Measurements from ENCODE around the gene NCL.
"Not testable (repeated sequence)": the region's sequence is repeated elsewhere in the genome, so short reads cannot be mapped to it uniquely, and the experiment has no call there.

NCL gene

DNA sequence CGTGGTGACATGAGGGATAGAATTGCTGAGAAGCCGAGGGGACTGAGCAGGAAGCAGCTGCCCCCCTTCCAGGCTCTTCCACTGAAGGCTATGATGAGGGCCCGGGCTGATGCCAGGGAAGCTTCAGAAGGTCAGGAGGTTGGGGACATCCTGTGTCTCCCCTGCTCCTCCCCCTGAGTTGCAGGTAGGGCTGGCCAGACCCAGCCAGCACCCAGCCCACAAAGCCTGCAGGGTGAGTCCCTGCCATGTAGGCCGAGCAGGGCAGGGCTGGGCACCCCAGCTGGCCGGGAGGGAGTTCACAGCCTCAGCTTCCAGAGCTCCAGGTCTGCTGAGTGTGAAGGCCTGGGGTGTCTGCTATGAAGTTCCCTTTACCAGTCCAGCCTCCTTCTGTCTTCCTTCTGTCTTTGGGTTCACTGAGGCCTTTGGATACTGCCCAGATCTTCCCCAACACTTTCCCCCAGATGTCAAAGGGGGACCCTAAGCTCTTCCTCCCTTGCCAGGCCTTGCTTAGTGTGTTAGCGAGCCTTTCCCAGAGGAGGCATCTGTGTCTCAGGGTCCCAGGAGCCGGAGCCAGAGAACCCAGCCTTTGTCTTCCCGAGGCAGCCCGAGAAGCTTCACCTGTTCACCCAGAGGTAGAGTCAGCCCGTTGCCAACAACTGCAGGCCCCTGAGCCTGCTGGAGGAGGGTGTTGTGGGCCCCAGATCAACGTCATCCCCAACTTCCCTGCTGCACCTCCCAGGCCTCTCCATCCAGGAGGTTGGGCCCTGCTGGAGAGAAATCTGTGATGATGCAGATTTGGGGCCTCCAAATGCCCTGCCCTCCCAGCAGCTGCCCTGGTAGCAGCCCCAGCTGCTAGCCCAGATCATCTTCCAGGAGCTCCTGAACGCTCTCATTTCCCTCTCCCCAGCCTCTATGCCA is 3.6 kb upstream of the NCL start:
- no peak for DNase-seq

DNA sequence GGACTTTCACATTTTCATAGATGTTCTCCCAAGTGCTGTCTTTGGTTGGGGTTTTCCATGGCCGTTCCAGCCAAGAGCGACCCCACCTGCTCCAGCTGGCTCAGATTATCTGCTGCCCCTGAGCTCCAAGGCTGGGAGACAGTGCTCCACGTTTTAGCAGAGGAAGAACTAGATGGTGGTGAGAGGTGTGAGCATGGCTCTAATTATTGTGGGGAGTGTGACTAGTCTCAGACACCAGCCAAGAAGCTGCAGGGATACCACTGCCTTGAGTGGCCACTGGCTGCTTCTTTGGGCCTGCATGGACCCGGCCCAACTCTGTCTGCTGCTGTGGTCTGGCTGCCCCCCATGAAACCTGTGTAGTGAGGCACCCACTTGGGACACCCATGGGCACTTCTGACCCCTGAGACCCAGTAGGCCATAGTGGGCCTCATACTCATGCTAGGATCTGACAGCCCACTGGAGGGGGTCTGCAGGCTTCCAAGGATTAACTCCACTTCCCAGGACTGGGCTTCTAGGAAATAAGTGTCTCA is 2.8 kb upstream of the NCL start:
- DNase-seq, result no peak

DNA sequence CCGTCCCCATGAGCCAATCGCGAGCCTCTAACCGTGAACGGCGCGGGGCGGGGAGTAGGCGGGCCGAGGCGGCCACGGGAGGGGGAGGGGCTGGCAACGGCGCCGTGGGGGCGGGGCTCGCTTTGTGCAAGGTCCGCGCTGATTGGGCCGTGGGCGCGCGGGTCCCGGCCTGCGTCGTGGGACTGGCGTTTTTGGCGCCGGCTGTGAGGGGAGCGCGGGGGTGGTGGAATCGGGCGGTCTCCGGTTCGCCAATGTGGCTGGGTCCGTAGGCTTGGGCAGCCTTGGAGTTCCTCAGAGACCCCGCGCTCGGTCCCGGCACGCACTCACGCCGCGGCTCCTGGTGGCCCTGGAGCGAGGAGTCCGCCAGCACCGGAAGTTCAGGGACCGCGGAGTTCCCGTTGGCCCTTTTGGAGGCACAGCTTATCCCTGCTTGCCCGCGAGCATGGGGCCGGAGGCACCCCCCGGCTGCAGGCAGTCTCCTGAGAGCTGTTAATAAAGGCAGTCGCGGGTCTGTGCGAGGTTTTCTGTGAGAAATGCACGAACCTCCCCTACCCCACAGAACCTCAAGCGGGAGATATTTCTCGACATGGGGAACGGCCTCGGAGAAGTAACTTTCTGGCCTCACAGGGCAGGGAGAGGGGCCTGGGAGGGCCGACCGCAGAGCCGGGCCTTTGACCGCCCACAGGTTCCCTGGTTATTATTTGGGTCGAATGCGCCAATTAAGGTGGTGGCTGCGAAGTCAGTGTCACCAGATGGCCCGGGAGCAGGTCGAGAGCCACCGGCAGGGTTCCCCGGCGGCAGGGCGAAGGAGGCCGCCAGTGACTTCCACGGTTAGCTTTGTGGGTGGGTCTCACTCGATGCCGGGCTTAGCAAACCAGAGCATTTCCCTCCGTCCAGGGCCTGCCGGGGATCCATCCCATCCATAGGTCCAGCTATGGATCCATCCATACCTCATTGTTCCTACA is 574 bp upstream of the NCL start:
- DNase-seq, result no peak

DNA sequence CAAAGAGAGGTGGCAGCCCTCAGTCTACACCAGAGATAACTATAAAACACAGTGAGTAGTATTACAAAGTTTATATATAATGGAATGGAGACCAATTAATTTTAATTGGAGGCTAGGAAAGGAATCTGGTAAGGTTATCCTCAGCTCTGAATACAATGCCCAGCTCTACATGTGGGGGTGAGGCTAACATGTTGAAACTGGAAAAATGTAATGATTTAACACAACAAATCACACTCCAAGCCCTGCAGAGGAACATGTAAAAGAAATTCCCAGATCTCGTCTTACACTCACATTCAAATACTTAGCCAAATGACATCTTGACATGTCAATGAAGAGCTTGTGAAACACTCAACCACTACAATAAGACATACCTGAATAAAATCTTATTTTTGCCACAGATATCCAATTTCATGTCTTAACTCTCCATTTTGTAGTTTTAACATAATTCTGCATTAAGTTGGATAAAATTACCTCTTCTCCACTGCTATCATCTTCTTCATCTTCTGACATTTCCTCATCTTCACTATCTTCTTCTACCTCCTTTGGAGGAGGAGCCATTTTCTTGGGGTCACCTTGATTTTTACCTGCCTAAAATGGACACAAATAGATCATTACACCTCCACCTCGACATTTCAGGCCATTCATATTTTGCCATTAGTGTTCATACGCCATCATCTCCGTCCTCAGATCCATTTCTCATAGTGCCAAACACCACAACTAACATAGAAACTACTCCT is 1.4 kb downstream of the NCL start:
- no peak for DNase-seq

DNA sequence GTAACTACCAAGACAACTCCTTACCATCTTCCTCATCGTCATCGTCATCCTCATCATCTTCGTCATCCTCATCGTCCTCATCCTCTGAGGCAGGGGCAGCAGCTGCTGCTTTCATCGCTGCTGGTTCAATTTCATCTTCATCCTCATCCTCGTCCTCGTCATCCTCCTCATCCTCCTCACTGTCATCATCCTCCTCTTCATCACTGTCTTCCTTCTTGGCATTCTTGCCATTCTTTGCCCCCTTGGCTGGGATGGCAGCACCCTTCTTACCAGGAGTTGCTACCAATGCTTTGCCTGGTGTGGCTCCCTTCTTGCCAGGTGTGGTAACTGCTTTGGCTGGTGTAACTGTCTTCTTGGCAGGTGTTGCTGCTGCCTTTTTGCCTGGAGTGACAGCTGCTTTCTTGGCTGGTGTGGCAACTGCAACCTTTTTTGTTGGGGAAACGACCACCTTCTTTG is 2.7 kb downstream of the NCL start:
- DNase-seq, result no peak

DNA sequence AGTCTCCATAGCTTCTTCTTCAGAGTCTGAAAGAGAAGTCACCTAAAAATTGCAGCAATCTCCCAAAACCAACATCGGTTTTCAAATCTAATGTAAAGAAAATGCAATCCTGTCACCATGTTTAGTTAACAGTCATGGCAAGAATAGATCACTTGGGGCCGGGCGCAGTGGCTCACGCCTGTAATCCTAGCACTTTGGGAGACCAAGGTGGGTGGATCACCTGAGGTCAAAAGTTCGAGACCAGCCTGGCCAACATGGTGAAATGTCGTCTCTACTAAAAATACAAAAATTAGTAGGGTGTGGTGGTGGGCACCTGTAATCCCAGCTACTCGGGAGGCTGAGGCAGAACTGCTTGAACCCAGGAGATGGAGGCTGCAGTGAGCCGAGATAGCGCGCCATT is 3.4 kb downstream of the NCL start:
- not testable (repeated sequence) for DNase-seq

DNA sequence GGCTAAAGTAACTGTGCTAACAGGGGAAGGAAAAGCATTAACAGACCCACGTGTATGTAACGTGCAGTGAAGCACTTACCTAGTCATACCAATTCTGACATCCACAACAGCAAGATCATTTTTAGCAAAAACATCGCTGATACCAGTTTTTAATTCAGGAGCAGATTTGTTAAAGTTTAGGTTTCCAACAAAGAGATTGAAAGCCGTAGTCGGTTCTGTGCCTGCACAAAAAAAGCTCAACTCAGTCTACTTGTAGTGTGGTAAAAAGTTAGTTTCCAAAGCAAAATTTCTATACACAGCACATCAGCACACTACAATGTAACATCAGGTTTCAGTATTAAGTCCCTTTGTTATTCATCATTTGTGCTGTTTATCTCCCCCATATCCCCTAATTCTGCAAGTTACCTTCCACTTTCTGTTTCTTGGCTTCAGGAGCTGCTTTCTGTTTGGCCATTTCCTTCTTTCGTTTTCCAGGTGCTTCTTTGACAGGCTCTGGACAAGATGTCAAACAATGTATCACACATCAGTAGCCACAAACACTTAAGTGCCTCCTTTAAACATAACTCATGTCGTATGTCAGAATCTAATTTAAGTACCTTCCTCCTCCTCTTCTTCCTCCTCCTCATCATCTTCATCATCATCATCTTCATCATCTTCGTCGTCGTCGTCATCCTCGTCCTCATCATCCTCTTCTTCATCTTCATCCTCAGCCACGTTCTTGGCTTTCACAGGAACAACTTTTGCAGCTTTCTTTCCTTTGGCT is 4.0 kb downstream of the NCL start:
- no peak for DNase-seq

DNA sequence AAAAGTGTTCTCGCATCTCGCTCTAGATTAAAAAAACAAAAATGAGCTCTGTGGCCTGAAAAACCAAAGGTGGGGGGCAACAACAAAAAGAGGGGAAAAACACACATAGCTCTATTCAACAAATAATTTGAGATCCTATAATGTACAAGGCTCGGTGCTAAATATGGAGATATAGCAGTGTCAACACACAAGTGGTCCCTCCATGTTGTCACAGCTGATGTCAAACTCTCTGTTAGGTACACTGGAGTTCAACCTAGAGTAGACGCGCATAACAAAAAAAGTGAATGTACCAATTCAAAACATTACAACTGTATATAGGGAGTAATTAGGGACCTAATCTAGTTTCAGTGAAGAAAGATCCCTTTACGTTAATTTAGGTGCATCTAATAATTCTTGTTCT is 5.9 kb downstream of the NCL start:
- no peak for DNase-seq

DNA sequence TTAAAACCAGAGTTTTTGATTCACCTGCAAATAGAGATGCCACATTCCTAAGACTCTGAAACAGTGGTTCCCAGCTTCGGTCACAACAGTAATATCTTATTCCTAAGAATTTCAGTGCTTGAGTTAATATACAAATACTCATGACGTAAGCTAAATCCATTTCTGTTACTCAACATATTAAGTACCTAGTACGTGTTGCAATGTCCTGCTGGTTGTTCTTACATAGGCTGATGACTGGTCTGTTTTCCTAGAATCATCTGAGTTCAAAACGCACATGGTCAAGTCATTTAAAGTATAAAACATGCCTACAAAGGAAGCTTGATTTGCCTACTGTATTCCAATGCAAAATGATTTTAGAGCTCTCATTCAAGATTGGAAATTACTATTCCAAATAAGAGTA is 7.2 kb downstream of the NCL start:
- DNase-seq, result peak; percentile 30

DNA sequence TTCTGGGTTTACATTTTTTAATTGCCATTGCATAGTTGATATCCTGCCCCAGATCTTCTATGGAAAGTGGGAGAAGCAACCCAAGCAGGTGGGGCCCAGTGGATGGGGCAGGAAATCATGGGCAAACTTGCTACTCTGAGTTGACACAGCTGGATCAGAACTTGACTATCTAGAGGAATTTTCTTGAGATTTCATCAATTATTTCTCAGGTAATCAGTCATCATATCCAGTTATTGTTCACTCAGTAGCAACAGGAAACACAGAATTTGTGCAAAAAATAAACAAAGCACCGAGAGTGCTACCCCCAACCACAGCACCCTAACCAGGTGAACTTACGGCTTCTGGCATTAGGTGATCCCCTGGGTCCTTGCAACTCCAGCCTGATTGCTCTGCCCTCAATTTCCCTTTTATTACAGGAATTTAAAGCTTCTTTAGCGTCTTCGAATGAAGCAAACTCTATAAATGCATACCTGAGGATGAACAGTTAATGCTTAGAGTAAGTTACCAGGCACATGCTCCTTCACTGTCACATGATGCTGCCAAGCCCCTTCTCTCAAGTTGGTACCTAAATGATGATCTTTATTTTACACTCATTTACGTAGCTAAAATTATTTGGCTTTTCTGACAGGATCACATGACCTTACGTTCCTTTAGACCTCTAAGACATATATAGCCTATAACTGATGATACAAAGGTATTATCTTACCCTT is 7.8 kb downstream of the NCL start:
- DNase-seq, result no peak

DNA sequence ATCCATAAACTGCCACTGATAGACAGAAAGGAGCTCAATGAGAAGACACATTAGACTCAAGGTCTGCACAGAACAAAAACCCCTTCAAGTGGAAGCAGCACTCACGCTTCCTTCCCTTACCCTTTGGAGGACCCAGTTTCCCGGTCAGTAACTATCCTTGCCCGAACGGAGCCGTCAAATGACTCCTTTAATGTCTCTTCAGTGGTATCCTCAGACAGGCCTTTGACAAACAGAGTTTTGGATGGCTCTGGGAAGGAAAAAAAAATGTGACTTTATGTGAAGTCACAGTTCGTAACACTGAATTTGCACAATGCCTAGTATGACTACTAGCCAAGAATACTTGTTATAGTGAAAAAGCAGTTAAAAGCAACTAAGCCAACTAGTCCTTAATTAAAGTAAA is 8.4 kb downstream of the NCL start:
- DNase-seq, result no peak

DNA sequence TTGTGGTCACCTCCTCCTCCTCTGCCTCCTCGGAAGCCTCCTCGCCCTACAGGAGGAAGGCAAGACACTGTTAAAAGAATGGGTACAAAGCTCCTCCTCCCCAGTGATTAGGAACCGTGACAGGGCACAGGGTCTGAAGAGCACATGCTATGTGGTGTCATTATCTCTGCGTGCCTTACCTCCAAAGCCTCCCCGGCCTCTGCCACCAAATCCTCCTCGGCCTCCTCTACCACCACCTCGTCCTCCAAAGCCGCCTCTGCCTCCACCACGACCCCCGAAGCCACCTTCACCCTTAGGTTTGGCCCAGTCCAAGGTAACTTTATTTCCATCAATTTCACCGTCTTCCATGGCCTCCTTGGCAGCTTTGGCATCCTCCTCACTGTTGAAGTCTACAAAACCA is 9.1 kb downstream of the NCL start:
- no peak for DNase-seq

DNA sequence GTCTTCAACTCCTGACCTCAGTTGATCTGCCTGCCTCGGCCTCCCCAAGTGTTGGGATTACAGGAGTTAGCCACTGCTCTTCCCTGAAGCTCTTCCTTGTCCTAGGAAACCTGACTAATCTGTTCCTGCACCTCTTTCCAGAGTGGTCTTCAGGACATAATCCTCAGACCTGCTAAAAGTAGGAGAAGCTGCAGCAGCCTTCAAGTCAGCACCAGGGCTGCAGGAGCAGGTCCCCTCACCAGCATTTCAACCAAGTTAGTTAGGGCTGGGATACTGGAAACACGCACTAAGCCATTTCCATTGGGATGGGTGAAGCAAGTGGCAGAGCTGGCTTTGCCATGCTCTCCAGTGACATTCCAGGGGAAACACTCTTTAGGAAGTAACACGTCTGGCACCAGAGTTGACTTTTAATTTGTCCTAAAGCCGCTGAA is 9.9 kb downstream of the NCL start:
- DNase-seq, result no peak

DNA sequence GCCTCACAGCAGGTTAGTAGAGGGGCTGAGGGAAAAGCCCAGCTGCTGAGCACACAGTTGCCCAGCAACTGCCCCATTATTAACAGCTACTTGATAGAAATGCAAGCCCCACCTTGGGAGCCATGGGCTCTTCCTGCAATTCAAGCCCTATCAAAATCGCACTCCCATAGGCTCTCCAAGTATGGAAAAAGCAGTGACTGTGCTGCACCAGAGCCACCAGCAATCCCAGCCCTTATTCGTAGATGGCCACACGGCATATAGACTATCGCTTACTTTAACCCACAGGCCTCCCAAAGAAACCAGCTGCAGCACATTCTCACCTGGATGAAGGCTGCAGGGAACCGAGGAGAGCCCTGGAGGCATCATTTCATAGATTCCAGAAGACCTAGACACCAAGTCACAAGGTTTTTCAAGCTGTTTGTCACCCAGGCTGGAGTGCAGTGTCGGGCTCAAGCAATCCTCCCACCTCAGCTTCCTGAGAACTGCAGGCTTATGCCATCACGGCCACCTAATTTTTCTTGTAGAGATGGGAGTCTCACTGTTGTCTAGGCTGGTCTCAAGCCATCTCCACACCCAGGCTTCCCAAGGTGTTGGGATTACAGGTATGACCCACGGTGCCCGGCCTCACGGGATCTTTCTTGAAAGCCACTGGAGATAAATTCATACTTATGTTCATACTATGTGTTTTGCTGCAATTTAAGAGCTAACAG is 11.3 kb downstream of the NCL start:
- DNase-seq, result no peak

DNA sequence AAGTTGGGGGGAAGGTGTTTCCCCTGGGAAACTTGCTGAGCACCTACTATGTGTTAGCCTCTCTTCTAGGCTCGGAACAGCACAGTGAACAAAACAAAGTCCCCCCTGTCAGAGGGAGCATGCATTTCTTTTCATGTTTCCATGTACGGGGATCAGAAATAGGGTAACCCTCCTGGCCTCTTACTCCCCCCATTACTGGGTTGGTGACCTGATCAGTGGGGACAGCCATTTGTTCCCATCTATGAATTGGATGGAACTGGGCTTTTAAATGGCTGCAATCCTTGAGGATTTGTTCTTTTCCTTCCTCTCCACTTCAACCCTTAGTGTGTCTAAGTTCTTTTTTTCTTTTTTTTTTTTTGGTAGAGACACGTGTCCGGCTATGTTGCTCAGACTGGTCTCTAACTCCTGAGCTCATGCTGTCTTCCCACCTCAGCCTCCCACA is 13.7 kb downstream of the NCL start:
- DNase-seq, result no peak

DNA sequence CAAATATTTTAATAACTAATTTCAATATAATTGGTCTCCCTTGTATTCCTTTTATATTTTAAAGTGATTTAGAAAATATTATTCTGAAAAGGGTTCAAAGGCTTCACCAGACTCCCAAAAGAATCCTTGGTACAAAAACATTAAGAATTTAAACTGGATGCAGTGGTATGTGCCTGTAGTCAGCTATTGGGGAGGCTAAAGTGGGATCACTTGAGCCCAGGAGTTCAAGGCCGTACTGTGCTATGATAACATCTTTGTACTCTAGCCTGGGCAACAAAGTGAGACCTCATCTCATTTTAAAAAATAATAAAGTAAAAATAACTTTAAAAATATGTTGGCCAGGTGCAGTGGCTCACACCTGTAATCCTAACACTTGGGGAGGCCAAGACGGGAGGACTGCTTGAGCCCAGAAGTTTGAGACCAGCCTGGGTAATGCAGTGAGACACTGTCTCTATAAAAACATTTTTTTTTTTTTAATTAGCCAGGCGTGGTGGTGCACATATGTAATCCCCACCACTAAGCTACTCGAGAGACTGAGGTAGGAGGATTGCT is 14.7 kb downstream of the NCL start:
- DNase-seq, result no peak

DNA sequence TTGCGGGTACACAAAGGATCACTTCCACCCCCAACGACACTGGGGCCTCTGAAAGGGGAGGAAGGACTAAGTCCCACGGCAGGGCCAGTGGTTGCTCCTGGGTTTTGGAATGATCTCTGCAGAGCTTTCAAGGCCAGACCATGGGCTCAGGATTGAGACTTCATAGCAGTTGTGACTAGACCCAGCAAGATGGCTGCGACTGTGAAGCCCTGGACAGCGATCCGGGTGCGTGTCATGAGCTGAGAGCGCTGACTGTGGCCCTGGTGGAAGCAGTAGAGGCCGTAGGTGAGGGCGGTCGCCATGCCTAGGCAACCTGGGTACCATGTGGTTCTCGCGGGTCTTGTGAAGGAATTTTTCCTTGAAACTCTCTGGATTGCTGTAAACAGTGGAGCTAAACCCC is 27.3 kb downstream of the NCL start:
- DNase-seq, result no peak

DNA sequence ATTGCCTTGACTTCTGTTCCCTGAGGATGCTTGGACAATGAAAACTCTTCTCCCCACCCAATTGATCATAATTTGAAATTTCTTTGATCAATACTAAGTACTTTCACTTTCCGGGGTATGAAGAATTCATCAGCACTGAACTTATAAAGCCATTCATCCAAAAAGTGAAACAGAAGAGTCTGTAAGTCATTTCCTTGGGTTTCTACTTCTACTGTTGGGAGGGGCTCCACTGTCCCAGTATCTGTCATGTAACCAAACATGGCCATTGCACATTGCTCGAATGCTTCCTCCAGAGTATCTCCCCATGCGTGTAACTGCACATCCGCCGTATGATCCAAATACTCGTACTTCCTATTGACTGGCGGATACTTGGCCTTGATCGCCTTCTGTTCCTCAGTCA is 30.3 kb downstream of the NCL start:
- no peak for DNase-seq

DNA sequence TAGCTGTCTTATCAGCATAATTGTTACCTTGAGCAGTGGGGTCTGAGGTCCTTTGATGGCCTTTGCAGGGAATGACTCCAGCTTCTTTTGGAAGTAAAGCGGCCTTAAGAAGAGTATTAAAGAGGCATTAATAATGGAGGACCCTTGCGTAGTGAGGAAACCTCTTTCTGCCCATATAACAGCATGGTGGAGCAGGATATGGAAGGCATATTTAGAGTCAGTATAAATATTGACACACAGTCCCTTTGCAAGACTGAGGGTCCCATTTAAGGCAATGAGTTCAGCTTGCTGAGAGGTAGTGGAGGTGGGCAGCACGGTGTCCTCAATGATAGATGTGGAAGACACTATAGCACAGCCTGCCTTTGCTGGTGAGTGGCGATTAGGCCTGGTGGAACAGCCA is 32.7 kb downstream of the NCL start:
- DNase-seq, result no peak

DNA sequence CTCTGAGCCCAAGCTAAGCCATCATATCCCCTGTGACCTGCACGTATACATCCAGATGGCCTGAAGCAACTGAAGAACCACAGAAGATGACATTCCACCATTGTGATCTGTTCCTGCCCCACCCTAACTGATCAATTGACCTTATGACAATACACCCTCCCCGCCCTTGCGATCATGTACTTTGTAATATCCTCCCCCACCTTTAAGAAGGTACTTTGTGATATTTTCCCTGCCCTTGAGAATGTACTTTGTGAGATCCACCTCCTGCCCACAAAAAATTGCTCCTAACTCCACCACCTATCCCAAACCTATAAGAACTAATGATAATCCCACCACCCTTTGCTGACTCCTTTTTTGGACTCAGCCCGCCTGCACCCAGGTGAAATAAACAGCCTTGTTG is 33.8 kb downstream of the NCL start:
- not testable (repeated sequence) for DNase-seq

All from inflammatory macrophage treated with lipopolysaccharide for 4 hours (primary cell).